NT2/D1 (cell line): ENCODE measurements around the gene POLR2M.

ENCODE experiments used
- SUZ12 ChIP-seq: IDR thresholded peaks from 2 replicates; pipeline ENCODE4 v1.6.1; 2011; ENCODE audit not compliant: insufficient read length, insufficient read depth; ENCODE audit errors: extremely low read depth
- YY1 ChIP-seq: IDR thresholded peaks from 2 replicates; pipeline ENCODE4 v1.6.1; 2011; ENCODE audit not compliant: insufficient read length, insufficient read depth
- ZNF274 ChIP-seq: IDR thresholded peaks from 2 replicates; pipeline ENCODE4 v1.6.1; 2011; ENCODE audit warnings: mild to moderate bottlenecking, low read depth, low read length

- TF ChIP-seq SUZ12 = no peak
- TF ChIP-seq ZNF274 = no peak
- no peak for TF ChIP-seq YY1
Observed at GRCh38 chr15:57680021-57680420, 26.5 kb upstream of the POLR2M start.
